GM23338 (cell line): ENCODE measurements around the gene DOCK2. TPM values are rescaled to one million over a fixed set of nuclear protein-coding genes. Genes with fewer than 3 reads are reported as not detected.

Experiments used
- ATAC-seq: fragments of 200-7000 bp; cut with Tn5 transposase; 3 replicates; pipeline ENCODE4 v1.9.1; 2020
- DNase-seq: peaks from one replicate; pipeline ENCODE4 v3.0.0-alpha.2; 2015; ENCODE audit warnings: low spot score
- H2AFZ ChIP-seq: fragments of 200-600 bp; sonication (generic); 2 replicates; pipeline ENCODE4 v1.8.0; 2016; ENCODE audit warnings: antibody characterized with exemption, mild to moderate bottlenecking, moderate library complexity
- H3F3A ChIP-seq: fragments of 200-600 bp; sonication (generic); replicated peaks from 2 replicates; pipeline ENCODE4 v1.8.0; 2017; ENCODE audit warnings: antibody characterized with exemption, mixed run types, low read depth
- H3K27ac ChIP-seq: fragments of 200-600 bp; sonication (generic); 2 replicates; pipeline ENCODE4 v1.6.1; 2016; ENCODE audit warnings: low read depth
- H3K27me3 ChIP-seq: fragments of 200-600 bp; sonication (generic); 2 replicates; pipeline ENCODE4 v1.8.0; 2016; ENCODE audit warnings: mild to moderate bottlenecking, mixed run types, moderate library complexity; ENCODE audit not compliant: insufficient read depth
- H3K36me3 ChIP-seq: fragments of 200-600 bp; sonication (generic); 2 replicates; pipeline ENCODE4 v1.8.0; 2016; ENCODE audit warnings: mild to moderate bottlenecking; ENCODE audit not compliant: insufficient read depth
- H3K4me1 ChIP-seq: fragments of 200-600 bp; sonication (generic); 2 replicates; pipeline ENCODE4 v1.8.0; 2016; ENCODE audit warnings: mild to moderate bottlenecking, moderate library complexity; ENCODE audit not compliant: insufficient read depth
- H3K4me2 ChIP-seq: fragments of 200-600 bp; sonication (generic); 2 replicates; pipeline ENCODE4 v1.7.1; 2017; ENCODE audit warnings: mixed run types
- H3K4me3 ChIP-seq: fragments of 200-600 bp; sonication (generic); 2 replicates; pipeline ENCODE4 v1.6.1; 2016; ENCODE audit warnings: mixed run types
- H3K79me2 ChIP-seq: fragments of 200-600 bp; sonication (generic); replicated peaks from 2 replicates; pipeline ENCODE4 v1.8.0; 2017; ENCODE audit warnings: mild to moderate bottlenecking; ENCODE audit not compliant: insufficient read depth
- H3K9me2 ChIP-seq: fragments of 200-600 bp; sonication (generic); 2 replicates; pipeline ENCODE4 v1.8.0; 2017; ENCODE audit not compliant: insufficient read depth
- H4K20me1 ChIP-seq: fragments of 200-600 bp; sonication (generic); replicated peaks from 2 replicates; pipeline ENCODE4 v1.8.0; 2017; ENCODE audit warnings: mild to moderate bottlenecking; ENCODE audit not compliant: insufficient read depth
- H3K27ac Mint-ChIP-seq: 2 replicates; pipeline ENCODE4 v1.8.0; 2020; ENCODE audit warnings: inconsistent platforms, mild to moderate bottlenecking, moderate library complexity, mixed read lengths
- H3K27me3 Mint-ChIP-seq: 3 replicates; pipeline ENCODE4 v1.8.0; 2022; ENCODE audit warnings: low read depth, mild to moderate bottlenecking, moderate library complexity, mixed read lengths, inconsistent platforms; ENCODE audit not compliant: insufficient read depth, poor library complexity
- H3K36me3 Mint-ChIP-seq: 3 replicates; pipeline ENCODE4 v1.8.0; 2021; ENCODE audit warnings: low read depth, mild to moderate bottlenecking, inconsistent platforms, moderate library complexity, mixed read lengths
- H3K4me1 Mint-ChIP-seq: 3 replicates; pipeline ENCODE4 v1.8.0; 2020; ENCODE audit warnings: mild to moderate bottlenecking, inconsistent platforms, mixed read lengths
- H3K4me3 Mint-ChIP-seq: 3 replicates; pipeline ENCODE4 v1.8.0; 2021; ENCODE audit warnings: moderate library complexity, mild to moderate bottlenecking, inconsistent platforms, mixed read lengths
- H3K9me3 Mint-ChIP-seq: 3 replicates; pipeline ENCODE4 v1.8.0; 2020; ENCODE audit warnings: moderate library complexity, mild to moderate bottlenecking, inconsistent platforms, mixed read lengths
- EZH2 ChIP-seq: fragments of 200-600 bp; sonication (generic); IDR thresholded peaks from one replicate; pipeline ENCODE4 v1.8.0; 2017; ENCODE audit warnings: antibody characterized with exemption, mild to moderate bottlenecking, low read depth; ENCODE audit not compliant: unreplicated experiment
- EZH2phosphoT487 ChIP-seq: fragments of 200-600 bp; sonication (generic); IDR thresholded peaks from one replicate; pipeline ENCODE4 v1.8.1; 2018; ENCODE audit warnings: antibody characterized with exemption; ENCODE audit not compliant: unreplicated experiment
- JUNB ChIP-seq: IDR thresholded peaks from one replicate; pipeline ENCODE4 v1.6.1; 2016; ENCODE audit warnings: antibody characterized with exemption; ENCODE audit not compliant: unreplicated experiment
- NANOG ChIP-seq: IDR thresholded peaks from 2 replicates; pipeline ENCODE4 v1.6.1; 2016; ENCODE audit warnings: antibody characterized with exemption, borderline replicate concordance
- ZNF114 ChIP-seq: fragments of 250-450 bp; sonication (Bioruptor Pico); IDR thresholded peaks from 2 replicates; pipeline ENCODE4 v1.5.0; 2020; ENCODE audit warnings: mild to moderate bottlenecking, moderate library complexity
- polyA plus RNA-seq: library from polyadenylated mRNA; unstranded; fragments of >200 nt; fragmentation: Nextera tagmentation; extraction: Ambion mirVana; gene quantifications from 2 replicates; pipeline ENCODE4 v1.2.1, GENCODE V29; 2016
- total RNA-seq: library from RNA; depleted of rRNA; stranded (reverse); fragments of >200 nt; shearing (Covaris generic); gene quantifications from 2 replicates; pipeline ENCODE4 v1.2.3, GENCODE V29; 2014
- TF ChIP-seq, protein P1 (sequence below), 2 experiments: fragments of 200-600 bp in 1 of 2; sonication (generic) in 1 of 2; conservative IDR thresholded peaks; 2 replicates each; pipeline versions ENCODE4 v1.5.1 to v1.6.1; 2016 to 2017; ENCODE audit warnings: antibody characterized with exemption in 2 of 2, low read depth in 2 of 2, mild to moderate bottlenecking in 2 of 2, moderate library complexity in 1 of 2
- TF ChIP-seq, protein P2 (sequence below): fragments of 250-450 bp; sonication (Bioruptor Pico); IDR thresholded peaks from 2 replicates; pipeline ENCODE4 v1.5.0; 2020; ENCODE audit warnings: mild to moderate bottlenecking, moderate library complexity

The DOCK2 gene
- total and polyA plus RNA-seq, 2 experiments from 2014 or later = 3.7 to 9.4 TPM

GRCh38 chr5:169653091-169653490 is 16.0 kb downstream of the DOCK2 start (continued):
- TF ChIP-seq, protein P1, sequence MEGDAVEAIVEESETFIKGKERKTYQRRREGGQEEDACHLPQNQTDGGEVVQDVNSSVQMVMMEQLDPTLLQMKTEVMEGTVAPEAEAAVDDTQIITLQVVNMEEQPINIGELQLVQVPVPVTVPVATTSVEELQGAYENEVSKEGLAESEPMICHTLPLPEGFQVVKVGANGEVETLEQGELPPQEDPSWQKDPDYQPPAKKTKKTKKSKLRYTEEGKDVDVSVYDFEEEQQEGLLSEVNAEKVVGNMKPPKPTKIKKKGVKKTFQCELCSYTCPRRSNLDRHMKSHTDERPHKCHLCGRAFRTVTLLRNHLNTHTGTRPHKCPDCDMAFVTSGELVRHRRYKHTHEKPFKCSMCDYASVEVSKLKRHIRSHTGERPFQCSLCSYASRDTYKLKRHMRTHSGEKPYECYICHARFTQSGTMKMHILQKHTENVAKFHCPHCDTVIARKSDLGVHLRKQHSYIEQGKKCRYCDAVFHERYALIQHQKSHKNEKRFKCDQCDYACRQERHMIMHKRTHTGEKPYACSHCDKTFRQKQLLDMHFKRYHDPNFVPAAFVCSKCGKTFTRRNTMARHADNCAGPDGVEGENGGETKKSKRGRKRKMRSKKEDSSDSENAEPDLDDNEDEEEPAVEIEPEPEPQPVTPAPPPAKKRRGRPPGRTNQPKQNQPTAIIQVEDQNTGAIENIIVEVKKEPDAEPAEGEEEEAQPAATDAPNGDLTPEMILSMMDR (conservative IDR thresholded peaks at IDR 0.05; ENCODE audit: low read depth in 2 of 2) = no peak
- TF ChIP-seq, protein P2, sequence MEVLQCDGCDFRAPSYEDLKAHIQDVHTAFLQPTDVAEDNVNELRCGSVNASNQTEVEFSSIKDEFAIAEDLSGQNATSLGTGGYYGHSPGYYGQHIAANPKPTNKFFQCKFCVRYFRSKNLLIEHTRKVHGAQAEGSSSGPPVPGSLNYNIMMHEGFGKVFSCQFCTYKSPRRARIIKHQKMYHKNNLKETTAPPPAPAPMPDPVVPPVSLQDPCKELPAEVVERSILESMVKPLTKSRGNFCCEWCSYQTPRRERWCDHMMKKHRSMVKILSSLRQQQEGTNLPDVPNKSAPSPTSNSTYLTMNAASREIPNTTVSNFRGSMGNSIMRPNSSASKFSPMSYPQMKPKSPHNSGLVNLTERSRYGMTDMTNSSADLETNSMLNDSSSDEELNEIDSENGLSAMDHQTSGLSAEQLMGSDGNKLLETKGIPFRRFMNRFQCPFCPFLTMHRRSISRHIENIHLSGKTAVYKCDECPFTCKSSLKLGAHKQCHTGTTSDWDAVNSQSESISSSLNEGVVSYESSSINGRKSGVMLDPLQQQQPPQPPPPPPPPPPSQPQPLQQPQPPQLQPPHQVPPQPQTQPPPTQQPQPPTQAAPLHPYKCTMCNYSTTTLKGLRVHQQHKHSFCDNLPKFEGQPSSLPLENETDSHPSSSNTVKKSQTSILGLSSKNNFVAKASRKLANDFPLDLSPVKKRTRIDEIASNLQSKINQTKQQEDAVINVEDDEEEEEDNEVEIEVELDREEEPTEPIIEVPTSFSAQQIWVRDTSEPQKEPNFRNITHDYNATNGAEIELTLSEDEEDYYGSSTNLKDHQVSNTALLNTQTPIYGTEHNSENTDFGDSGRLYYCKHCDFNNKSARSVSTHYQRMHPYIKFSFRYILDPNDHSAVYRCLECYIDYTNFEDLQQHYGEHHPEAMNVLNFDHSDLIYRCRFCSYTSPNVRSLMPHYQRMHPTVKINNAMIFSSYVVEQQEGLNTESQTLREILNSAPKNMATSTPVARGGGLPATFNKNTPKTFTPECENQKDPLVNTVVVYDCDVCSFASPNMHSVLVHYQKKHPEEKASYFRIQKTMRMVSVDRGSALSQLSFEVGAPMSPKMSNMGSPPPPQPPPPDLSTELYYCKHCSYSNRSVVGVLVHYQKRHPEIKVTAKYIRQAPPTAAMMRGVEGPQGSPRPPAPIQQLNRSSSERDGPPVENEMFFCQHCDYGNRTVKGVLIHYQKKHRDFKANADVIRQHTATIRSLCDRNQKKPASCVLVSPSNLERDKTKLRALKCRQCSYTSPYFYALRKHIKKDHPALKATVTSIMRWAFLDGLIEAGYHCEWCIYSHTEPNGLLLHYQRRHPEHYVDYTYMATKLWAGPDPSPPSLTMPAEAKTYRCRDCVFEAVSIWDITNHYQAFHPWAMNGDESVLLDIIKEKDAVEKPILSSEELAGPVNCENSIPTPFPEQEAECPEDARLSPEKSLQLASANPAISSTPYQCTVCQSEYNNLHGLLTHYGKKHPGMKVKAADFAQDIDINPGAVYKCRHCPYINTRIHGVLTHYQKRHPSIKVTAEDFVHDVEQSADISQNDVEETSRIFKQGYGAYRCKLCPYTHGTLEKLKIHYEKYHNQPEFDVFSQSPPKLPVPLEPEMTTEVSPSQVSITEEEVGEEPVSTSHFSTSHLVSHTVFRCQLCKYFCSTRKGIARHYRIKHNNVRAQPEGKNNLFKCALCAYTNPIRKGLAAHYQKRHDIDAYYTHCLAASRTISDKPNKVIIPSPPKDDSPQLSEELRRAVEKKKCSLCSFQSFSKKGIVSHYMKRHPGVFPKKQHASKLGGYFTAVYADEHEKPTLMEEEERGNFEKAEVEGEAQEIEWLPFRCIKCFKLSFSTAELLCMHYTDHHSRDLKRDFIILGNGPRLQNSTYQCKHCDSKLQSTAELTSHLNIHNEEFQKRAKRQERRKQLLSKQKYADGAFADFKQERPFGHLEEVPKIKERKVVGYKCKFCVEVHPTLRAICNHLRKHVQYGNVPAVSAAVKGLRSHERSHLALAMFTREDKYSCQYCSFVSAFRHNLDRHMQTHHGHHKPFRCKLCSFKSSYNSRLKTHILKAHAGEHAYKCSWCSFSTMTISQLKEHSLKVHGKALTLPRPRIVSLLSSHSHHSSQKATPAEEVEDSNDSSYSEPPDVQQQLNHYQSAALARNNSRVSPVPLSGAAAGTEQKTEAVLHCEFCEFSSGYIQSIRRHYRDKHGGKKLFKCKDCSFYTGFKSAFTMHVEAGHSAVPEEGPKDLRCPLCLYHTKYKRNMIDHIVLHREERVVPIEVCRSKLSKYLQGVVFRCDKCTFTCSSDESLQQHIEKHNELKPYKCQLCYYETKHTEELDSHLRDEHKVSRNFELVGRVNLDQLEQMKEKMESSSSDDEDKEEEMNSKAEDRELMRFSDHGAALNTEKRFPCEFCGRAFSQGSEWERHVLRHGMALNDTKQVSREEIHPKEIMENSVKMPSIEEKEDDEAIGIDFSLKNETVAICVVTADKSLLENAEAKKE = no peak
- TF ChIP-seq ZNF114 (CRISPR knock-in tag) = no peak

GRCh38 chr5:169655353-169655752 is 18.3 kb downstream of the DOCK2 start:
- Mint-ChIP-seq H3K27ac (no peak overlapping the region), H3K36me3 (no peaks in the 10 kb centered on the region), H3K4me3 (no peak overlapping the region), H3K9me3 (no peaks in the 10 kb centered on the region), H3K27me3 (peaks cover 4% of the 10 kb centered on the region), H3K4me1 (peaks cover 8% of the 10 kb centered on the region; the same call in 2 of the 3 replicates)
- no peak overlapping the region for H2AFZ ChIP-seq
- no peaks in the 10 kb centered on the region for H4K20me1 ChIP-seq
- no peak overlapping the region for H3K27ac ChIP-seq
- H3K9me2 ChIP-seq = peaks cover 5% of the 10 kb centered on the region; the same call in 1 of the 2 replicates
- ATAC-seq (no peak), DNase-seq (no peak)
- H3K4me2 ChIP-seq = no peak overlapping the region
- H3K4me3 ChIP-seq = no peak overlapping the region
- TF ChIP-seq EZH2phosphoT487 (no peak), EZH2 (no peak), NANOG (no peak), JUNB (no peak)
- no peaks in the 10 kb centered on the region for H3K27me3 ChIP-seq
- no peaks in the 10 kb centered on the region for H3K79me2 ChIP-seq
- no peaks in the 10 kb centered on the region for H3K36me3 ChIP-seq
- H3K4me1 ChIP-seq = peaks cover 7% of the 10 kb centered on the region; the same call in 1 of the 2 replicates
- H3F3A ChIP-seq = no peaks in the 10 kb centered on the region
